PFSK-1 (cell line): ENCODE results near the gene F7.

Source experiments
- POLR2AphosphoS5 ChIP-seq: IDR thresholded peaks from 2 replicates; pipeline ENCODE4 v1.6.1; 2012; ENCODE audit warnings: low read depth, mild to moderate bottlenecking, control low read depth, low read length, moderate library complexity
- TAF1 ChIP-seq: IDR thresholded peaks from 2 replicates; pipeline ENCODE4 v1.6.1; 2012; ENCODE audit warnings: low read length, control low read depth, borderline replicate concordance; ENCODE audit not compliant: insufficient read depth
- TF ChIP-seq, protein P1 (sequence below), 2 experiments: IDR thresholded peaks; 2 replicates each; pipeline versions ENCODE4 v1.6.1 to v1.8.0; 2011 to 2012; ENCODE audit warnings: low read depth in 2 of 2, low read length in 2 of 2, control low read depth in 1 of 2, inconsistent platforms in 1 of 2, mild to moderate bottlenecking in 1 of 2, moderate library complexity in 1 of 2; ENCODE audit not compliant: insufficient read depth in 1 of 2

GRCh38 chr13:113166681-113167080 is 61.1 kb downstream of the F7 start:
- TF ChIP-seq TAF1 (no peak), POLR2AphosphoS5 (no peak)
- TF ChIP-seq, protein P1, sequence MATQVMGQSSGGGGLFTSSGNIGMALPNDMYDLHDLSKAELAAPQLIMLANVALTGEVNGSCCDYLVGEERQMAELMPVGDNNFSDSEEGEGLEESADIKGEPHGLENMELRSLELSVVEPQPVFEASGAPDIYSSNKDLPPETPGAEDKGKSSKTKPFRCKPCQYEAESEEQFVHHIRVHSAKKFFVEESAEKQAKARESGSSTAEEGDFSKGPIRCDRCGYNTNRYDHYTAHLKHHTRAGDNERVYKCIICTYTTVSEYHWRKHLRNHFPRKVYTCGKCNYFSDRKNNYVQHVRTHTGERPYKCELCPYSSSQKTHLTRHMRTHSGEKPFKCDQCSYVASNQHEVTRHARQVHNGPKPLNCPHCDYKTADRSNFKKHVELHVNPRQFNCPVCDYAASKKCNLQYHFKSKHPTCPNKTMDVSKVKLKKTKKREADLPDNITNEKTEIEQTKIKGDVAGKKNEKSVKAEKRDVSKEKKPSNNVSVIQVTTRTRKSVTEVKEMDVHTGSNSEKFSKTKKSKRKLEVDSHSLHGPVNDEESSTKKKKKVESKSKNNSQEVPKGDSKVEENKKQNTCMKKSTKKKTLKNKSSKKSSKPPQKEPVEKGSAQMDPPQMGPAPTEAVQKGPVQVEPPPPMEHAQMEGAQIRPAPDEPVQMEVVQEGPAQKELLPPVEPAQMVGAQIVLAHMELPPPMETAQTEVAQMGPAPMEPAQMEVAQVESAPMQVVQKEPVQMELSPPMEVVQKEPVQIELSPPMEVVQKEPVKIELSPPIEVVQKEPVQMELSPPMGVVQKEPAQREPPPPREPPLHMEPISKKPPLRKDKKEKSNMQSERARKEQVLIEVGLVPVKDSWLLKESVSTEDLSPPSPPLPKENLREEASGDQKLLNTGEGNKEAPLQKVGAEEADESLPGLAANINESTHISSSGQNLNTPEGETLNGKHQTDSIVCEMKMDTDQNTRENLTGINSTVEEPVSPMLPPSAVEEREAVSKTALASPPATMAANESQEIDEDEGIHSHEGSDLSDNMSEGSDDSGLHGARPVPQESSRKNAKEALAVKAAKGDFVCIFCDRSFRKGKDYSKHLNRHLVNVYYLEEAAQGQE (IDR thresholded peaks at IDR 0.05; ENCODE audit: insufficient read depth in 1 of 2, low read depth in 2 of 2, low read length in 2 of 2), result no peak
